Endometrial microvascular endothelial cells (primary cell): ENCODE data around the gene MXRA8. TPM values are rescaled to one million over a fixed set of nuclear protein-coding genes. Genes with fewer than 3 reads are reported as not detected.
"Not testable (repeated sequence)": the region's sequence is repeated elsewhere in the genome, so short reads cannot be mapped to it uniquely, and the experiment has no call there.

Experiments
- in situ Hi-C: cut with HindIII; loops from 2 replicates; pipeline ENCODE4 v1.10.0; 2017; ENCODE audit warnings: low sequenced_read_pairs, low pct_unique_long_range_greater_than_20kb; ENCODE audit errors: inconsistent ontology term
- total RNA-seq: library from RNA; depleted of rRNA; stranded (reverse); fragments of >200 nt; gene quantifications from one replicate; pipeline ENCODE4 v1.2.3, GENCODE V29; 2015; ENCODE audit errors: inconsistent ontology term

MXRA8 gene
- total RNA-seq, 1 donor from 2014 or later, result 4.0 TPM

GRCh38 chr1:1393428-1393827 lies 35.1 kb upstream of the MXRA8 start:
- in situ Hi-C loops, result no loop called here

GRCh38 chr1:1393014-1393413 lies 34.7 kb upstream of the MXRA8 start:
- in situ Hi-C loops, result no loop called here

- in situ Hi-C loops, result no loop called here
These were observed 32.9 kb upstream of the MXRA8 start for GRCh38 chr1:1391225-1391624.

GRCh38 chr1:1390675-1391074 lies 32.3 kb upstream of the MXRA8 start:
- in situ Hi-C loops, result no loop called here

GRCh38 chr1:1388078-1388472 lies 29.7 kb upstream of the MXRA8 start:
- in situ Hi-C loops, result no loop called here

GRCh38 chr1:1387098-1388077 lies 29.0 kb upstream of the MXRA8 start:
- in situ Hi-C loops, result no loop called here

- in situ Hi-C loops, result no loop called here
These were observed 27.6 kb upstream of the MXRA8 start for GRCh38 chr1:1385931-1386330.

GRCh38 chr1:1385339-1385738 lies 27.0 kb upstream of the MXRA8 start:
- in situ Hi-C loops, result not testable (repeated sequence)

GRCh38 chr1:1381294-1381693 lies 22.9 kb upstream of the MXRA8 start:
- in situ Hi-C loops, result no loop called here

GRCh38 chr1:1380860-1381259 lies 22.5 kb upstream of the MXRA8 start:
- in situ Hi-C loops, result no loop called here

- in situ Hi-C loops, result no loop called here
These were observed 19.3 kb upstream of the MXRA8 start for GRCh38 chr1:1377540-1378205.

- in situ Hi-C loops, result no loop called here
These were observed 18.3 kb upstream of the MXRA8 start for GRCh38 chr1:1376551-1377226.

- in situ Hi-C loops, result no loop called here
These were observed 16.7 kb upstream of the MXRA8 start, which contains the start of gene AURKAIP1 for GRCh38 chr1:1374929-1375662. AURKAIP1 (minus strand) TSS chr1:1375207; CDS start chr1:1374756, 451 bp downstream.

- in situ Hi-C loops, result no loop called here
These were observed 16.2 kb upstream of the MXRA8 start for GRCh38 chr1:1374589-1374928.

- in situ Hi-C loops, result no loop called here
These were observed 15.6 kb upstream of the MXRA8 start for GRCh38 chr1:1373815-1374588.

- in situ Hi-C loops, result no loop called here
These were observed 14.9 kb upstream of the MXRA8 start for GRCh38 chr1:1373051-1373814.
